ENCODE data around the gene NKPD1. TPM values are rescaled to one million over a fixed set of nuclear protein-coding genes. Genes with fewer than 3 reads are reported as not detected.

The NKPD1 gene
- total RNA-seq, 1 donor from 2014 or later, result 0.10 TPM

DNA sequence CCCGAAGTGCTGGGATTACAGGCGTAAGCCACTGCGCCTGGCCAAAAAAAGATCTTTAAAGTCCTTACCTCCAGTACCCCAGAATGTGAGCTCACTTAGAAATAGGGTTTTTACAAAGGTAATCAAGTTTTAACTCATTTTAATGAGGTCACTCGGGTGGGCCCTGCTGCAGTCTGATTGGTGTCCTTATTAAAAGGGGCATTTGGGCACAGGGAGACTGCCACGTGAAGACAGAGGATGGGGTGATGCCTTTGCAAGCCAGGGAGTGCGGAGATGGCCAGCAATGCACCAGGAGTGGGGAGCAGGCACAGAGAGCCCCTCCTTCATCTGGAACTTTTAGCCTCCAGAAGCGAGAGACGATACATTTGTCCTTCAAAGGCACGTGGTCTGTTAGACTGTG lies 11.7 kb downstream of the NKPD1 start:
- H3K9me3 Mint-ChIP-seq (ENCODE audit: low read depth), result no peaks in the 10 kb centered on the region
- peaks cover 12% of the 10 kb centered on the region for H3K4me1 Mint-ChIP-seq (ENCODE audit: low read depth)
- no peak for DNase-seq (ENCODE audit: low spot score)
- no peak overlapping the region for H3K27ac Mint-ChIP-seq (ENCODE audit: unreplicated experiment)
- no peak overlapping the region for H3K4me3 Mint-ChIP-seq (ENCODE audit: unreplicated experiment)
- TF ChIP-seq, protein P1, sequence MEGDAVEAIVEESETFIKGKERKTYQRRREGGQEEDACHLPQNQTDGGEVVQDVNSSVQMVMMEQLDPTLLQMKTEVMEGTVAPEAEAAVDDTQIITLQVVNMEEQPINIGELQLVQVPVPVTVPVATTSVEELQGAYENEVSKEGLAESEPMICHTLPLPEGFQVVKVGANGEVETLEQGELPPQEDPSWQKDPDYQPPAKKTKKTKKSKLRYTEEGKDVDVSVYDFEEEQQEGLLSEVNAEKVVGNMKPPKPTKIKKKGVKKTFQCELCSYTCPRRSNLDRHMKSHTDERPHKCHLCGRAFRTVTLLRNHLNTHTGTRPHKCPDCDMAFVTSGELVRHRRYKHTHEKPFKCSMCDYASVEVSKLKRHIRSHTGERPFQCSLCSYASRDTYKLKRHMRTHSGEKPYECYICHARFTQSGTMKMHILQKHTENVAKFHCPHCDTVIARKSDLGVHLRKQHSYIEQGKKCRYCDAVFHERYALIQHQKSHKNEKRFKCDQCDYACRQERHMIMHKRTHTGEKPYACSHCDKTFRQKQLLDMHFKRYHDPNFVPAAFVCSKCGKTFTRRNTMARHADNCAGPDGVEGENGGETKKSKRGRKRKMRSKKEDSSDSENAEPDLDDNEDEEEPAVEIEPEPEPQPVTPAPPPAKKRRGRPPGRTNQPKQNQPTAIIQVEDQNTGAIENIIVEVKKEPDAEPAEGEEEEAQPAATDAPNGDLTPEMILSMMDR (IDR thresholded peaks at IDR 0.05), result no peak
- H3K27me3 Mint-ChIP-seq (ENCODE audit: low read depth), result no peaks in the 10 kb centered on the region
- H3K36me3 Mint-ChIP-seq (ENCODE audit: low read depth), result peaks cover 5% of the 10 kb centered on the region

DNA sequence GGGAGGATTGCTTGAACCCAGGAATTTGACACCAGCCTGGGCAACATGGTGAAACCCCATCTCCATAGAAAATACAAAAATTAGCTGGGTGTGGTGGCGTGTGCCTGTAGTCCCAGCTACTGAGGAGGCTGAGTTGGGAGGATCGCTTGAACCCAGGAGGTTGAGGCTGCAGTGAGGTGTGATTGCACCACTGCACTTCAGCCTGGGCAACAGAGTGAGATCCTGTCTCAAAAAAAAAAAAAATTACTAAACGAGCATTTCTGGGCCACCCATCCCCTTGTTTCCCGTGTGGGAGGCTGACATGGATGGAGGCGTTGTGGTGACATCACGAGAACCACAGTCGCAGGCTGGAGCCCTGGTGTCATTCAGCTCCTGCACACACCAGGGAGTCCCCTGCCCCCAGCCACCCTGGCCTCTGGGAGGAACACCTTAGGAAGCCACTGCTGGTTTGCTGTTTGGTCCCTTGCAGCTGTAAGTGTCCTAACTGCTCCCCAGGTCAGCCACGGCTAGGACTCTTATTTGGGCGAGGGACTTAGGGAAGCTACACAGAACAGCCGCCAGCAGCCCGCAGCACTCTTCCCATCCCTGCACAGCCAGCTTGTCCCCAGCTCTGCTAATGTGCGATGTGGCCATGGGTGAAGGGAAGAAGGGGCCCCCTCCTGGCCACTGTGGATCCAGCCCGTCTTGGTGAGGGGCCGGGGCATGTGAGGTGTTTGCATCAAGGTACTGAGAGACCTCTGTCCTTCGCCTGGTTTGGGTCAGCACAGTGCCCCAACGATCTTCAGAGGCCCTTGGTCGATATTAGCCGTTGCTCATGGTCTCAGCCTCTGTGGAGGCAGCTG lies 12.7 kb downstream of the NKPD1 start:
- TF ChIP-seq, protein P1 (IDR thresholded peaks at IDR 0.05), result no peak

DNA sequence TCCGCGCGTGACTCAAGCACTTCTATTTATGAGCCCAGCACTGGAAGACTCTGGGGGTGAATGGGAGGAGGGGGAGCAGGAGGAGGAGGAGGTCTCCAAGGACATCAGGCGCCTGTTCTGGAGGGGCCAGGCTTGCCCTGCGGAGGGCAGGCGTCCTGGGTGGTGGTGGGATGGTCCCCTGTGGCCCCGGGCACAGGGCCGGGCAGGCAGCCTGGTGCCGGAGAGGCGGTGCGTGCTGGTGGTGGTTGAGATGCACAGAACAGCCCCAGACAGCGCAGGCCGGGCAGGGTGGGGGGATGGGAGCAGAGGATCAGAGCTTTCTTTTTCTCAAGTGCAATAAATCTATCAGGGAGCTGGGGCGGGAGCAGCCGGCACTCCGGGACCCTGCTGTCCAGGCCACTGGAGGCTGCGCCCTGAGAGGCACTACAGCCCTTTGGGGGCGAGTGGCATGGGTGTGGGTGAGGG lies 14.0 kb downstream of the NKPD1 start:
- TF ChIP-seq, protein P1 (IDR thresholded peaks at IDR 0.05), result no peak
- Mint-ChIP-seq H3K4me3 (ENCODE audit: unreplicated experiment) (no peak overlapping the region), H3K4me1 (ENCODE audit: low read depth) (peaks cover 3% of the 10 kb centered on the region), H3K27me3 (ENCODE audit: low read depth) (no peaks in the 10 kb centered on the region), H3K9me3 (ENCODE audit: low read depth) (no peaks in the 10 kb centered on the region), H3K27ac (ENCODE audit: unreplicated experiment) (no peak overlapping the region), H3K36me3 (ENCODE audit: low read depth) (peaks cover 11% of the 10 kb centered on the region)
- DNase-seq (ENCODE audit: low spot score), result peak; percentile 82

More for the DNA sequence above, 12.7 kb downstream of the NKPD1 start:
- Mint-ChIP-seq H3K36me3 (ENCODE audit: low read depth) (peaks cover 5% of the 10 kb centered on the region), H3K27me3 (ENCODE audit: low read depth) (no peaks in the 10 kb centered on the region), H3K9me3 (ENCODE audit: low read depth) (no peaks in the 10 kb centered on the region), H3K27ac (ENCODE audit: unreplicated experiment) (no peak overlapping the region), H3K4me3 (ENCODE audit: unreplicated experiment) (no peak overlapping the region), H3K4me1 (ENCODE audit: low read depth) (peaks cover 7% of the 10 kb centered on the region)
- no peak for DNase-seq (ENCODE audit: low spot score)

DNA sequence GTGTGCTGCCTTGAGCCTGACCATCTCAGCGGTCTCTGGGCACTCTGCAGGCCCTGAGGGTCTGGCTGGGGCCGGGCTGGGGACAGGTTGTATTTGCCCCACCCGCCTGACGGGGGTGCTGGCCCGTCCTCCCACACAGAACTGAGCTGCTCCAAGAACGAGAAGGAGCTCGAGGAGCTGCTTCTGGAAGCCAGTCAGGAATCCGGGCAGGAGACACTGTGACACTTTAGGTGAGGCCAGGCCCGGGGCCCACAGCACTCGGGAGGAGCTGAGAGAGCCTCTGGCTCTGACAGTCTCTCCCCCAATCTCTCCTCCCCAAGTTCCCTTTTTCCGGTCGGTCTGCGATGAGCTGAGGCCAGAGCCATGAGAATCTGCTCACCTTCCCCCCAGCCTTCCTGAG lies 14.5 kb downstream of the NKPD1 start:
- peak; percentile 75 for DNase-seq (ENCODE audit: low spot score)
- TF ChIP-seq, protein P1 (IDR thresholded peaks at IDR 0.05), result no peak
- Mint-ChIP-seq H3K4me1 (ENCODE audit: low read depth) (peaks cover 3% of the 10 kb centered on the region), H3K4me3 (ENCODE audit: unreplicated experiment) (no peak overlapping the region), H3K27me3 (ENCODE audit: low read depth) (no peaks in the 10 kb centered on the region), H3K36me3 (ENCODE audit: low read depth) (peaks cover 11% of the 10 kb centered on the region), H3K9me3 (ENCODE audit: low read depth) (no peaks in the 10 kb centered on the region), H3K27ac (ENCODE audit: unreplicated experiment) (no peak overlapping the region)

DNA sequence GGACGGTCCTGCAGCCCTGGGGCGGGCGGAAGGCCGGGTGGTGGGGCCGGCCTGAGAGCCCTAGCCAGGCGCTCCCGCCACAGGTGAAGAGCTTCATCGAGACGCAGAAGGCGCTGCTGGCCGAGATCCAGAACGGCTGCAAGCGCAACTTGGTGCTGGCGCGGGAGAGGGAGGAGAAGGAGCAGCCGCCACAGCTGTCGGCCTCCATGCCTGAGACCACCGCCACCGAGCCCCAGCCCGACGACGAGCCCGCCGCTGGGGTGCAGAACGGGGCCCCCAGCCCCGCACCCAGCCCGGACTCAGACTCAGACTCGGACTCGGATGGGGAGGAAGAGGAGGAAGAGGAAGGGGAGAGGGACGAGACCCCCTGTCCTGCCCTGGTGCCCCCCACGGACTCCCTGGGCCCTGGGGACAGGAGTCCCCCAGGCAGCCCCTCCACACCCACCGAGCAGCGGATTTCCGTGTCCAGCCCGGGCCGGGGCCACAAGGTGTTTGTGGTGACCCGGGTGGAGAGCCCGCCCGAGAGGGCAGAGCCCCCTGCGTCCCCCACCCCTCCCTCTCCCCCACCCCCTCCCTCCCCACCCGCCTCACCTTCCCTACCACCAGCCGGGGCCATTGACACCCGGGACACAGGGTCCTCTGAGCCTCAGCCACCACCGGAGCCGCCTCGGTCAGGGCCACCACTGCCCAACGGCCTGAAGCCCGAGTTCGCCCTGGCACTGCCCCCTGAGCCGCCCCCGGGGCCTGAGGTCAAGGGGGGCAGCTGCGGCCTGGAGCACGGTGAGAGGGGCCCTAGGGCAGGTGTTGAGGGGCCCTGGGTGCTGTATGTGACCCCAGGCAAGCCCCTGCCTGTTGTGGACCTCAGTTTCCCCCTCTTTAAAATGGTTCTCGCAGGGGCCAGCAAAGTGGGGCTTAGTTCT lies 15.3 kb downstream of the NKPD1 start:
- TF ChIP-seq, protein P1 (IDR thresholded peaks at IDR 0.05), result no peak
- Mint-ChIP-seq H3K9me3 (ENCODE audit: low read depth) (no peaks in the 10 kb centered on the region), H3K4me3 (ENCODE audit: unreplicated experiment) (no peak overlapping the region), H3K27ac (ENCODE audit: unreplicated experiment) (no peak overlapping the region), H3K36me3 (ENCODE audit: low read depth) (peaks cover 11% of the 10 kb centered on the region), H3K4me1 (ENCODE audit: low read depth) (peaks cover 2% of the 10 kb centered on the region), H3K27me3 (ENCODE audit: low read depth) (no peaks in the 10 kb centered on the region)
- DNase-seq (ENCODE audit: low spot score), result peak; percentile 92
